TTC549 (cell line): ENCODE measurements around the gene FRY.
A peak's percentile ranks its signal among the peaks of the same experiment; 100 is the strongest.

ENCODE experiments used
- FAIRE-seq: peaks from 2 replicates; lab custom pipeline; 2012; peaks lifted over from hg19 to GRCh38; lab: Jason Lieb, UNC

Gene FRY

GRCh38 chr13:32135056-32135390 is 103.4 kb downstream of the FRY start:
- no peak for FAIRE-seq

- FAIRE-seq: no peak
These were observed 104.1 kb downstream of the FRY start for GRCh38 chr13:32135655-32136054.

DNA sequence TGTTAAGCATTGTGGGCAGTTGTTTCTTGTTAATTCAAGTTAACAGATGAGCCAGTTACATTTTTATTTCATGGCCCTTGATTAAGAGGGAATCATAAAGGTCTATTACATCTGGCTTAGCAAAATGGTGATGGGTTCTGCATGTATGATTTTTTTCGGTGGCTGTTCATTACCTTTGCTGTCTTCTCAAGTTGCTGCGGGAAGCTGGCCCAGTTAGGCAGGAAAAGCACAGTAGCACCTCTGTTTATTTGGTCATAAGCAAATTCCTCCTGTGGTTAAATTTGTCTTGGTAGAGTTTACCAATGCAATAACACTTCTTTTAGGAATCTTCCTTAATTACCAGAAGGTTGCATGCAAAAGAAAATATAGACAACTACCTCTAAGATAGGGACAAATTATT is 104.5 kb downstream of the FRY start:
- FAIRE-seq: no peak

GRCh38 chr13:32136716-32137115 is 105.1 kb downstream of the FRY start:
- FAIRE-seq: no peak

GRCh38 chr13:32139251-32139650 is 107.7 kb downstream of the FRY start:
- no peak for FAIRE-seq

GRCh38 chr13:32140109-32140508 is 108.5 kb downstream of the FRY start:
- FAIRE-seq: no peak

DNA sequence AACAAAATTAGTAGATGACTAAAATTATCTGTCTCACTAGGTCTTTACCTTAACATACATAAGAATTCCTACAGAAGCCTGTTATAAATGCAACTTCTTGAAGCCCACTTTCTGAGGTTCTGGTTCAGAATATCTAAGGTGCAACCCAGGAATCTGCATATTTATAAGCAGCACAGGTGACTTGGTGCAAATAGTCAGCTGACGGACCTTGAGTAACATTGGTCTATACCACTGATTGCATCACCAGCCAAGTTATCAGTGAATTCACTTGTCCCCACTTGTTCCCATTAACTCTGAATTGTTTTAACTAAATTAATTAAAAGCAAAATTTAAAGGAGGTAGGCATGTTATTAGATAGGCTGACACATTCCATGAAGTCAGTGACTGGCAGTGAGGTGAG is 109.9 kb downstream of the FRY start:
- no peak for FAIRE-seq

DNA sequence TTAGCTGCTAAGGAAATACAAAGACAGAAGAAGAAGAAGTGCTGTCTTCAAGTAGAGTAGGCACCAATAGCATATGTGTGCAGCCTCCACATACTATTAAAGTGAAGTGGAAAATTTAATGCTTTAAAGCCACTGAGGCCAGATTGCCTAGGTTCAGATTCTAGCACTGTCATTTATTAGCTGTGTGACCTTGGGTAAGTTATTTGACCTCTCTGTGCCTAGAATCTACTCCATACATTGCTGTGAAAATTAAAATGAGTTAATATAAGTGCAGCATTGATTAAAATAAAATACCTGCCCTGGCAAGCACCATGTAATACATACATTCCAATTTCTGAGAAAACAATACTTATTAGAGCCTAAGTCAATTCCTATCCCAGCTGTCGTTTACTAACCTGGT is 110.5 kb downstream of the FRY start:
- no peak for FAIRE-seq

DNA sequence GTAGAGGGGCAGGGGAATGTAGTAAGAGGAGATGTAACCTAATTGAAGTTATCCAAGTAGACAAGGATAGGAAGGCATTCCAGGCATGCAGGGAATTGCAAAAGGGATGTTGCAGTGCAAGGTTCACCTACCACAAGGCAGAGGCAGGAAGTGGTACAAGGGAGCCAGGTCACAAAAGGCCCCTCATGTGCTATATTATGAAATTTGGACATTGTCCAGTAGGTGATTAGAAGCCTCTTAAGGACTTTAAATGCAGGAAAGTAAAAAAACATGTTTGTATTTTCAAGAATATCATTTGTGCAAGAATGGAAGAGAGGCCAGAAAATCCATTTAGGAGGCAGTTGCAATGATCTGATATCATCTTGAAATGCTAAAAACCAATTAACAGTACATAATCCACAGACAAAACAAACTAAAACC is 111.4 kb downstream of the FRY start:
- no peak for FAIRE-seq

GRCh38 chr13:32147193-32147592 is 115.6 kb downstream of the FRY start:
- no peak for FAIRE-seq

DNA sequence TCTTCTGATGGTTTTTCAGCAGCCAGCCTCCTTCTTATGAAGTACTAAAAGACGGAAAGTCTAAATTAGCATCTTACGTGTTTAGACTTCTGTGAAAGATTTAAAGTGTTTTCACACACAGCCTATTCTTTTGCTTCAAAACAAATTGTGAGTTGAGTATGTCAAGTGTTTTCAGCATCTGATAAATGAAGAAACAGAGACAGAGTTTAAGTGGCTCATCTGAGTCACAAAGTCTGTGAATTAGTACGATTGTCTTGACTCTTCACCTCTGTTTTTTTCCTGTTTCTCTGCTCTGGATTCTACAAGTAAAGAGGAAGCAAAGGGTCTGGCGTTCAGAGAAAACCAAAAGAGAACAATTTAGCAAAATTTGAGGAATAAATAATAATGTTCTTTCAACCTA is 116.4 kb downstream of the FRY start:
- no peak for FAIRE-seq

DNA sequence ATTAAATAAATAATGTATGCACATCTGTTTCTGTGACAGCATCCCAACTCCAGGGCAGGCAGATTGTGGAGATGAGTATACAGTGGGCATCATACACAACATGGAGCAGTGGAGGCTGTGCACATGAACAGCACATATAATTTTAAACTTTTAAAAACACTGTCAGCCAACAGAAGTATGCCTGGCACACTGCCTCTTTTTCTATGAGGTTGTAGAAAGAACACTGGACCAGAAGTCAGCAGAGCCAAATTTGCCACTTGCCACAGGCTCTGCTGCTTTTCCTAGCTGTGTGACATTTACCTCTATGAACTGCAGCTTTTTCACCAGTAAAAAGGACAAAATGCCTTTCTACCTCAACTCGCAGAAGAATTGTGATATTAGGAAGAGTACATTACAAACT is 118.7 kb downstream of the FRY start:
- no peak for FAIRE-seq

GRCh38 chr13:32150794-32151193 is 119.2 kb downstream of the FRY start:
- no peak for FAIRE-seq

DNA sequence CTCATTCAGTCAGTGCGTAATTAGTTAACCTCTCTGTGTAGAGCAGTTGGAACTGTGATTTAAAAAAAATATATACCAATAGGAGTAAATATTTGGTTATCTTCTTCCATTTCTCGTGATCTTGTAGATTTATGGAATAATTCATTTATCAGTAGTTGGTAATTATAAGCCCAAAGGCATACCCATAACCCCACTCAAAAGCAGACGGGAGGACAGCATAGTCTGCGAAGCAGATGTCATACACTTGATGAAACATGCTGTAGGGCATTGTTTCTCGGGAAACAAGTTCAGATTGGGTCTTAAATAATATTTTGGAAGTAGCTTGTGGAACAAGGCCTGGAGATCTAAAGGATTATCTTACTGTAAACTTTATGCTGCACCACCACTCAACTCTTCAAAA is 119.7 kb downstream of the FRY start:
- FAIRE-seq: no peak

DNA sequence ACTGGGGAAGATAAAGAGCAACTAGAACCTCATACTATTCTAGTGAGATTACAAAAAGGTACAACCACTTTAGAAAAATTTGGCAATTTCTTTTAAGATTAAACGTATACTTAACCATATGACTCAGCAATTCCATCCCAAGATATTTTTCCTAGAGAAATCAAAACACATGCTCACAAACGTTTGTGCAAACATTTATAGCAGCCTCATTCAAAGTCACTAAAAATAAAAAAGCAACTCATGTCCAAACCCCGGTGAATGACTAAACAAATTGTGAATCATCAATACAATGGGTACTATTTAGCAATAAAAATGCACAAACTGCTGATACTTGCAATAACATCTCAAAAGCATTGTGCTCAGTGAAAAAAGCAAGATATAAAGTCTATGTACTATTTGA is 121.5 kb downstream of the FRY start:
- no peak for FAIRE-seq

- FAIRE-seq: no peak
These were observed 127.7 kb downstream of the FRY start for GRCh38 chr13:32159137-32159869.

DNA sequence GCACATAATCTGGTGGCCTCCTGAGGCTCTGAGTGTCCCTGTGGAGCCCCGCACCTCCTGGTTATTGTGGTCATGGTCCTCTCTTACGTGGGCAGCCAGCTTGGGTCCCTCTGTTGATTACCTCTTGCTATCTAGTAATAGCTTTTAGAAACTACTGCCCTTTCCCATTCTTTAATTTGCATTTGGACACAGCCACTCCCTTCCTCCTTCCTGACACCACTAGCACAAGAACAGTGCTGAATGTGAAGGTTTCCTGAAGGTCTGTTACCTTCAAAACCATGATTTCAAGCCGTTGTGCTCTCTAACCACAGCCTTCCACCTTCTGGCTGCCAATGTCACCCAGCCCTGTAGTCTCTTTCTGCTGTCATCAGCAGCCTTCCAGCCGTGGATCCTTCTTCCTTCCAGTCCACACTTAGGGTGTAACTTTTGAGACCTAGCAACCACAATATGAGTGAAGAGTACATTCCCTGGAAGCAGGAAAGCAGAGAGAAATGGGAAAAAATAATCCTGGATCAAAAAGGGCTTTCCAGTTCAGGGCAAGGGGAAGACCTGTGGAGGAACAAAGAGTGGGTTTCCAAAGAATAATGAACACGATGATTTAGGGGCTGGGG is 130.9 kb downstream of the FRY start:
- FAIRE-seq: no peak

DNA sequence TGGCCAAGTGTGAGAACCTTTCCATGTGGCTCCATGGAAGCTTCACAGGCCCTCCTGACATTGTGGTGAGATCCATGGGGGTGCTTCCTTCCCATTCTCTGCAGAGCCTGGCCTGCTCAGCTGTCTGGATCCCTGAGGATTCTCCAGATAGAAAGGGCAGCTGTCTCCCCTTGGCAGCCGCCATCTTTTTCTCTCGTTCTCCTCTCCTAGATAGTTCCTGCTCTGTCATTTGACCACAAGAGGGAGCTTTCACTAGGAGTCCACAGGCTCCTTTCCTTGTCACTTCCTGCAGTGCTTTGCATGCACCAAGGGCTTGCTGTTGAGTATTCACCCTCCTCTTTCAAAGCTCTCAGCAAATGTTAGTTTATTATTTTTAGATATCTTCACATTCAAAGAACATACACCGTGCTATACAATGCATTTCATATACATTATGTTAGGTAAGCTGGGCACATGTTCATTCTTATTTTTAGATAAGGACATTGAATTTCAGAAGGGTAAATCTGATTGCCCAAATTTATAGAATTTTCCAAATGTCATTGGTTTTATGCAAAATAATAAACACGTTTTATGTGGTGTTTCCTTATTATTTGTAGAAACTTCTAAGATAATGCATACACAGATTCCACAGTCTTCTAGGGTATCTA is 133.2 kb downstream of the FRY start:
- FAIRE-seq: peak; percentile 47

- no peak for FAIRE-seq
These were observed 134.2 kb downstream of the FRY start for GRCh38 chr13:32165796-32166195.

- FAIRE-seq: no peak
These were observed 136.6 kb downstream of the FRY start for GRCh38 chr13:32168131-32168530.

DNA sequence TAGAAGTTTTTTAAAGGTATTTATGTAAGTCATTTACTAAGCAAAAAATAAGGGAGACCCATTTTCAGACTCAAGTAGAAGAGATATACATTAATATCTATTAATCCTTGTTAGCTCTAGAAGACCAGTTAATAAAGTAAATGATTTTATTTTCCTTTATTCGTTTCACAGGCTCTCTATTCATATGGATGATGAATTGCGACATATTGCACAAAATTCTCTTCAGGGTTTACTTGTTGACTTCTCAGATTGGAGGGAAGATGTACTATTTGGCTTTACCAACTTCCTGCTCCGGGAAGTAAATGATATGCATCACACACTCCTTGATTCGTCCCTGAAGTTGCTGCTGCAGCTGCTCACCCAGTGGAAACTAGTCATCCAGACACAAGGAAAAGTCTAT is 139.3 kb downstream of the FRY start:
- FAIRE-seq: no peak

GRCh38 chr13:32173881-32174280 is 142.3 kb downstream of the FRY start:
- FAIRE-seq: no peak

DNA sequence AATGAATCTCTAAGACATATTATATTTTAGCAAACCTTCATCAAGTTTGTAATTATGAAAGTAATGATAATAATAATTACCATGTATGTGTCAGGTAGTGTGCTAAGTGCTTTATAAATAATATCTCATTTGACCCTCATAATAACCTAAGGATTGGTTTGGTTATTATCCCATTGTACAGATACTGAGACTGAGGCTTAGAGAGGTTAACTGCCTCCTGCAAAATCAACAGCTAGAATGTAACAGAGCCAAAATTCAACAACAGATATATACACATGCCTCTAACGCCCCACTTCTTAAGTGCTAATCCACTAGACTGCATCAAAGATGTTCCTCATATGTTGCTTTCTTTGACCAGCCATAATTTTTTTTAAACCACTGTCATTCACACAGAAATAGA is 142.8 kb downstream of the FRY start:
- FAIRE-seq: no peak

GRCh38 chr13:32175307-32175706 is 143.7 kb downstream of the FRY start:
- FAIRE-seq: no peak
